Measurements from ENCODE around the gene OAS2. TPM values are rescaled to one million over a fixed set of nuclear protein-coding genes. Genes with fewer than 3 reads are reported as not detected.

The OAS2 gene
- total and polyA plus RNA-seq, 2 of the 8 experiments (the other 6 are each of a cell fraction or from before 2014, with no cell fraction given): 0.06 TPM; not detected in 1

- no peak for TF ChIP-seq ATF2 (IDR thresholded peaks at IDR 0.05; ENCODE audit: low read length)
- TF ChIP-seq SUZ12 (IDR thresholded peaks at IDR 0.05; ENCODE audit: low read length): no peak
- TF ChIP-seq POLR2AphosphoS5 (IDR thresholded peaks at IDR 0.05; ENCODE audit: low read depth, low read length): no peak
- TF ChIP-seq SIRT6 (IDR thresholded peaks at IDR 0.05; ENCODE audit: low read length): no peak
Observed at GRCh38 chr12:112973011-112973735, 5.1 kb upstream of the OAS2 start (continued).
